ENCODE measurements around the gene SH3BGRL. TPM values are rescaled to one million over a fixed set of nuclear protein-coding genes. Genes with fewer than 3 reads are reported as not detected.

SH3BGRL gene
- polyA plus RNA-seq (ENCODE audit: insufficient read length in 4 of 4): 100 to 1,000 TPM; 177 to 301 (median 260) TPM

DNA sequence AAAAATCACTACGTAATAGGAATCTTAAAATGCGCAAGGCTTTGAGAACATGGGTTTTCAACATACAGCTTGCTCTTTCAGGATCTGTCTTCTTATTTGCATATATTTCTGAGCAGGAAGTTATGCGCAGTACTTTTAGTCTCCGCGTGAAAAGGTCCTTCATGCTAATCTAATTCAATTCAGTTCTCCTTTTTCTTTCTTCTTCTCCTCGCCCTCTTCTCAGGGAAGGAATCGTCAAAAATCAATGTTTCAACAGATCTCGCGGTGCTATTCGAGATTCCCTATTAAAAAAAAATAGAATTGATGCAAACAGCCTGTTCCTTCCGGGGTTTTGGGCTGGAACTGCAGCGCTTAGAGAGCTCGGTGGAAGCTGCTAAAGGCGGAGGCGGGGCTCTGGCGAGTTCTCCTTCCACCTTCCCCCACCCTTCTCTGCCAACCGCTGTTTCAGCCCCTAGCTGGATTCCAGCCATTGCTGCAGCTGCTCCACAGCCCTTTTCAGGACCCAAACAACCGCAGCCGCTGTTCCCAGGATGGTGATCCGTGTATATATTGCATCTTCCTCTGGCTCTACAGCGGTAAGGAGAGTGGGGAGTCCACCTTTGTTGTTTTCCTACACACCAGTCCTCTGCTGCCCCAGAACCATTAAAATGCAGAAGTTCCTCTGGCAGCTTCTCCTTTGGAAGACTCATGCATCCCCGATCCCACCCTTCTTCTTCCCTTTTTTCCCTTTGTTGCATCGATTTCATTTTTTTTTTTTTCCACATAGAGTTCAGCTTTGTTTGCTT, at the start of gene SH3BGRL, which contains the start of gene HMGN5:
Gene SH3BGRL (plus strand): TSS at position 432 of the 785 bp plus-strand sequence. CDS start 99 bp downstream, at position 531.
Gene HMGN5 (minus strand): TSS at position 243 of the 785 bp plus-strand sequence. CDS start 80,364 bp downstream, outside the sequence.
- DNase-seq (ENCODE audit: low read depth in 4 of 4, low spot score in 3 of 4): peak; percentile 66 to 76 (median 68)

DNA sequence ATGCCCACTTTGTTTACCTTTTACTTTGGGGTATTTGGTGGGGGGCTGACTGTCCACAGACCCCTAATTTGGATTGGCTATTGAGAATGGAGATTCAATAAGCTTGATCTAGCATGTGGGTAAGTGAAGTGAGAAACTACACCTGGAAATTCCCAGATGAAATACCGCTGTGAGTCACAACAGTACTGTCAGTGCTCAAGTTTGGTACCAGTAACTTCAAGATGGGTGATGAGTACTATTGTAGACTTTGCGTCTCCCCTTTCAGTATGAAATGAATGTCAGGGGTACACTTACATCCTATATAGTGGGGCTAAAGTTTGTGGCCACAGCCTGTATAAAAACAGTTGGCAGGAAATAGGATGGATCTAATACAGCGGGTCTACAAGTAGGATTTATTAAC, 33.5 kb upstream of the SH3BGRL start:
- no peak for DNase-seq (ENCODE audit: low read depth in 4 of 4, low spot score in 3 of 4)

DNA sequence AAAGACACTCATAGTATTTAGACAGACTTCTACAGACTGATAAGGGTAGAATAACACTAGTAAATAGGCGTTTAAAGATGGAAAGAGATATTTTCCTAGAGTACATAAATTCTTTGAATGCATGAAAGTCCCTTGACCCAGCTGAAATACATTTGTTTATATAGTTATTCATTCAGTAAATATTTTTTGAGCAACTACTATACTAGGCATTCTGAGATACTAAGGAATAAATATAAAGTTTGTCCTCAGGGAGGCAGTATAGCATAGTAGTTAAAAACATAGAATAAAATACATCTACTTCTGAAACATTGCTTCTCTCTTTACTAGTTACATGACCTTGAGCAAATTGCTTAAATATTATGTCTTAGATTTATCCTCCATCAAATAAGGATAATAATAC, 27.6 kb upstream of the SH3BGRL start:
- DNase-seq (ENCODE audit: low read depth in 4 of 4, low spot score in 3 of 4): peak in 1 of 4 donors; percentile 1

DNA sequence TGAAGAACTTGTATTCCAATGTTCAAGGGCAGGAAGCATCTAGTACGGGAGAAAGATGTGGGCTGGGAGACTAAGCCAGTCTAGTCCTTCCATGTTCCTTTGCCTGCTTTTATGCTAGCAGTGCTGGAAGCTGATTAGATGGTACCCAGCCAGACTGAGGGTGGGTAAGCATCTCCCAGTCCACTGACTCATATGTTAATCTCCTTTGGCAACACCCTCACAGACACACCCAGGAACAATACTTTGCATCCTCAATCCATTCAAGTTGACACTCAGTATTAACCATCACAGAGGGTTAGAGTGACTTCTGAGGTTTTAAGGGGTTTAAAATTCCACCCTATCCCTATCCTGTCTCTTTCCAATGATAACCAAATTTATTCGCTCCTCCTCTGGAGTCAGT, 6.6 kb upstream of the SH3BGRL start:
- DNase-seq (ENCODE audit: low read depth in 4 of 4, low spot score in 3 of 4): no peak

DNA sequence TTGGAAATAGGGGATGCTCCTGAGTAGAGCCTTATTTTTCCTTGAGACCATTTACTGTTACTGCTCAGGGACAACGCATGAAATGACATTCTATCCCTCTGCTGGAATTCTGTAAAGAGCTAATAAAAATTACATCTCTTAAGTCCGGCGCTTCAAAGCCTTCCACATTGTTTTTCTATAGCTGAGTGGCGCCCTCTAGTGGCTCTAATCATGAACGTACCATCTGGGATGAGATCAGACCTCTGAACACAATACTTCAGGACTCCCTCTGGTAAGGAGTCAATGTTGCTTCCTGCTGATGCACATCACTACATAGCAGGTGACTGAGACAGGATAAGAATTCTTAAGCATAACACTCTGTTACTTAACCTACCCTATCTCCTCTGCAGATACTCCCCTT, 6.2 kb upstream of the SH3BGRL start:
- DNase-seq (ENCODE audit: low read depth in 4 of 4, low spot score in 3 of 4): no peak

DNA sequence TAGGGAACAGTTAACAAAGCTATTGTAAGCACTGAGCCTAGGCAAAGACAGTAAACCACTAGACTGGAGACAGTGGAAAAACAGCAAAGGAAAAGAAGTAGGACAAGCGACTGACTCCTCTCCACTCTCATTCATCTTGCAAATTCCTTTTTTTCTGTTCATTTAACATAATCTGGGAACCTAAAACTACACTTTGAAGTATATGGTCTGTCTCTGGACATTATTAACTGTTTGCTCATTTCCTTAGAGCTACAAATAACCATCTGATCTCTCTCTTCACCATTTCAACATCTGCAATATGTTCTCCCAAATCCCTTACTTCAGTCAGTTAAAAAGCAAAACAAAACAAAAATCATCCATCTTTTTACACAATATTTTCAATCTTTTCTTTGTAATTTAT, 831 bp upstream of the SH3BGRL start:
- DNase-seq (ENCODE audit: low read depth in 4 of 4, low spot score in 3 of 4): peak in 1 of 4 donors; percentile 8

DNA sequence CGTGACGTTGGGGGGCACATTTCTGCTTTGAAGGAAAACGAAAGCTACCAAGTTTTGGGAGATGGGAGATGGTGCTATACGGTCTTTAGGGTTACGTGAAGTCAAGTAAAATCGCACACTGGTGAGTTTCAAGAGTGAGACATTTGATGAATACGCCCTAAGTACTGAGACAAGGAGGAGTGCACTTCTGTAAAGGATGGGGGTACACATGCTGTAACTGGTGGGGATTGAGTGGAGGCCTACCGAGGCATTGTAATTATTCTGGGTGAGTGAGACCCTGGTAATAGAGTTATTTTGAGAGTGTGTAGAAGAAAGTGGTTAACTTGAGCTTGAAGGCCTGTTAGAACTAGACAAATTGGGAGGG, 536 bp downstream of the SH3BGRL start:
- DNase-seq (ENCODE audit: low read depth in 4 of 4, low spot score in 3 of 4): peak in 1 of 4 donors; percentile 26

DNA sequence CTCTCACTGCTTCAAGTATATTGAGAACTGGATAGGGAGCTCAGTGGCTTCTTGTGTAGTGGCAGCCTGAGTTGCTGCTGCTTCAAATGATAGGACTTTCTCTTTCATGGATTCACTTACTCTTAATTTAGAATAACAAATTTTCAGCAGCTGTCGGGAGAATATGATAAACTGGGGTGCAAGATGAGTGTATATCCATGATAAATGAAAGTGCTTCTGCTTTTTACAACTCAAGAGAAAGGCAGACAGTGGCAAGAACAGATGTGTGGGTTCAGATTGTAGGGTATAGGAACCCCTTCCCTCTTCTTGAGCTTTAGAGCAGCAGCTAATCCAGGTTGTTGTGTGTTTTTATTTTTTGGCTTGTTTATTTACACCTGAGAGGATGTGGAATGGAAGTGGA, 1.0 kb downstream of the SH3BGRL start:
- DNase-seq (ENCODE audit: low read depth in 4 of 4, low spot score in 3 of 4): no peak

DNA sequence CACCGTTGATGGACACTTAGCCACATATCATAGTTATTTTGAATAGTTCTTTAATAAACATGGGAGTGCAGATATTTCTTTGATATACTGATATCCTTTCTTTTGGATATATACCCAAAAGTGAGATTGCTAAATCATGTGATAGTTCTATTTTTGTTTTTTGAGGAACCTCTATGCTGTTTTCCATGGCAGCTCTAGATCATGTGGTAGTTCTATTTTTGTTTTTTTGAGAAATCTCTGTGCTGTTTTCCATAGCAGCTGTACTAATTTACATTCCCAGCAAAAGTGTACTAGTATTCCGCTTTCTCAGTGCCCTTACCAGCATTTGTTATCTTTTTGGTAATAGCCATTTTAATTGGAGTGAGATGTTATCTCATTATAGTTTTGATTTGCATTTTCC, 3.6 kb downstream of the SH3BGRL start:
- DNase-seq (ENCODE audit: low read depth in 4 of 4, low spot score in 3 of 4): no peak

DNA sequence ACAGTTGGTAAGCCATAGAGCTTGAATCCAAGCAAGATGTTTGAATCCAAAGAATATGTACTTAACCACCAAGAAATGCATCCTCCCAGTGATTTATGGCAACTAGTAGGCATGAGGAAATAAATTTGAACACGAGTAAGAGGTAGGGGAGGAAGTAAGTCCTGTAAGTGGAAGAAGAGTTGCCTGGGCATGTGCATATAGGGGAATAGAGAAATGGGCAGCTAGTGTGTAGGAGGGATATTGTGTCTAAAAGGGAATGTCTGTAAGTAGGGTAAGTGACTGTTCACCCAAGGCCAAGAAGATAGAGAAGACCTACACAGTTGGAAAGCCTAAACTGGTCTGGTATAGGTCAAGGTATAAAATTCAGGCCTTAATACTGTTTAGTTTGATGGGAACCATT, 4.6 kb downstream of the SH3BGRL start:
- no peak for DNase-seq (ENCODE audit: low read depth in 4 of 4, low spot score in 3 of 4)

DNA sequence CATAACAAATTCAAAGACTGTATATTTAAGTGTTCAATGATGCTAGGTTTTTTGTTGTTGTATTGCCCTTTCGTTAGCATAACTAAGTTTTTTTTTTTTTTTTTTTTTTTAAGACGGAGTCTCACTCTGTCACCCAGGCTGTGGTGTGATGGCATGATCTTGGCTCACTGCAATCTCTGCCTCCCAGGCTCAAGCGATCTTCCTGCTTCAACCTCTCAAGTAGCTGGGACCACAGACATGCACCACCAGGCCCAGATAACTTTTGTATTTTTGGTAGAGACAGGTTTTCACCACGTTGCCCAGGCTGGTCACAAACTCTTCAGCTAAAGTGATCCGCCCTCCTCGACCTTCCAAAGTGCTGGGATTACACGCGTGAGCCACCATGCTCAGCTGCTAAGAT, 7.0 kb downstream of the SH3BGRL start:
- DNase-seq (ENCODE audit: low read depth in 4 of 4, low spot score in 3 of 4): no peak

DNA sequence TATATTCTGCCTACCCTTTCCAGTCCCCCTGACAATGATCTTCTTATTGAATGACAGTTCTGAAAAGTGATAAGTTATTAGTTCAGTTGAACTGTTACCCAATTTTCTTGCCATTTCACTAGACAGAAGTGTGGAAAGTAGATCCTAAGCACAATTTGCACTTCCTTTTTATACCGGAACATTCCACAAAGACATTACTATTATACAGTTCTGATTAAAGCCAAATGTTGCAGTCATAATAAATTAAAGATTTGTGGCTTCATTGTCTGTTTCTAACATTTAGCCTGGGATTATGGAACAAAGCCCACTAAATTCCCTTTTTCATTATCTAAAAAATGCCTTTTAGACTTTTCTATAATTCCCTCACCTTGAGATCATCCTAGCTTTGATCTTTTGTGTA, 13.8 kb downstream of the SH3BGRL start:
- no peak for DNase-seq (ENCODE audit: low read depth in 4 of 4, low spot score in 3 of 4)

DNA sequence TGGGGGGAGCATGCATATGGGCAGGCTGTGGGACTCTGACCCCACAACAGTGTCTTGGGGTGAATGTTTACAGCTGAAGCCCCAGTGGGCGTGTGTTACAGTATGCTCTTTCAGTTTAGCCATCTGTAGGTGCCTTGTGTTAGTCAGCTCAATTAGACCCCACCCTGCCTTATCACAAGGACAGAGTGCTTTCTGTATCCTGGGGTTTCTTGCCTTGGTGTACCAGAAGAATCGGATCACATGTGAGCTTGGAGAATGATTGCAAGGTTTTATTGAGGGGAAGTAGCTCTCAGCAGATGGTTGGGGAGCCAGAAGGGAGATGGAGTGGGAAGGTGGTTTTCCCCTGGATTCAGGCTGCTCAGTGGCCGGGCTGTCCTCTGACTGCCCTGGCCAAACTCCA, 27.3 kb downstream of the SH3BGRL start:
- no peak for DNase-seq (ENCODE audit: low read depth in 4 of 4, low spot score in 3 of 4)

DNA sequence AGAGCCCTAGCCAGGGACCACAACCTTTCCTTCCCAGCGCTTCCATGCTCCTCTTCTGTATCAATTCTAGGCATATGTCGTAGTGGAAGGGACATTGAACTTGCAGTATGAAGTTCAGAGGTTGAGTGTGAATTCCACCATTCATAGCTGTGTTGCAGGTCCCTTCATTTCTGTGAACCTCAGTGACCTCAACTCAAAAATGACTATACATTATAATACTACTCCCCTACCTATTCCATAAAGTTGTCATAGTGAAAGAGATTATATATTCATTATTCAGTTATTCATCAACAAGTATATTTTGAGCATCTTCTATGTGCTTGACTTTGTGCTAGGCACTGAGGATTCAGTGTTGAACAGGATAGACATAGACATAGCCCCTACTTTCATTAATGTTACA, 28.0 kb downstream of the SH3BGRL start:
- no peak for DNase-seq (ENCODE audit: low read depth in 4 of 4, low spot score in 3 of 4)

DNA sequence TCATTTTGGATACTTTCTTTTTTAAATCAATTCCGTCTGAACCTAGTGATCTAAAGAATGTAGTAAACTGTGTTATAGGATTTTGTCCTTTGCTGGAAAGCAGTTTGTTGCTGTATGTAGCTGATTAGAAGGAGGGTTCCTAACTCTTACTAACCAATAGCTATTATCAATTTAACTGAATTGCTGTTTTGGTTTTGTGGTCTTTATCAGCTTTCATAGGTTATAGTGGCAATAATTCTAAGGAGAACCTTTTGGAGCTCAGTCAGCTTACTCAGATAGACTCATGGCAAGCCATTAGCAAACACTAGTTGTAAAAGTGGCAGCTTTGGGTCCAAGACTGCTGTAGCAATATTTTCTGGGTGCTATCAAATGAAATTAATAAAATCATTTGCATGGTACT, 29.6 kb downstream of the SH3BGRL start:
- DNase-seq (ENCODE audit: low read depth in 4 of 4, low spot score in 3 of 4): no peak

DNA sequence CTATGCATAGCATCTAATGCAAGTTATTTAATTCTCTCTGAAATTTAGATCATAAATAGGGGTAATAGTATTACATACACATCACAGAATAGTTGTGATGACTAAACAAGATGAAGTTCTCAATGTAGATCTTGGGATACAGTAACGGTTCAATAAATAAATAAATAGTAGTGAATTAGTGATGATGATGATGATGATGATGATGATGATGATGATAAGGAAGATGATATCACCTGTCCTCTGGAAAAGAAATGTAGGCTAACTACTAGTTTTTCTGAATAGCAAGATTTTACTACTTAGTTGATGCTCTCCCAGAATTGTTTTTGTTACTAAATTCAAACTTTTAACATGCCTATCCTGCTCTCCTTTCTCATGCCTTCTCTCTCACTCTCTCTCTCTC, 30.3 kb downstream of the SH3BGRL start:
- DNase-seq (ENCODE audit: low read depth in 4 of 4, low spot score in 3 of 4): no peak

DNA sequence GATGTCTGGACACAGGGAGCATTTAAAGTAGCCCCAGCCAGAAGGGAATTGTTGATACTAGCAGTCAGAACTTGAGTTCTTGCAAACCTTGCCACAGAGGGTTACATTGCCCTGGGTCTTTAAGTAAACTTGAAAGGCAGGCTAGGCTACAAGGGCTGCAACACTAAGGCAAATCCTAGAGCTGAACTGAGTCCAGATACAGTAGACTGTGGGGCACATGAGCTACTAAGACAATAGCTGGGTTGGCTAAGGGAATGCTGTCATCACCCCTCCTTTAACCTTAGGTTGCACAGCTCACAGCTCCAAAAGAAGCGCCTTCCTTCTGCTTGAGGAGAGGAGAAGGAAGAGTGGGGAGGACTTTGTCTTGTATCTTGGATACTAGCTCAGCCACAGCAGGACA, 35.6 kb downstream of the SH3BGRL start:
- DNase-seq (ENCODE audit: low read depth in 4 of 4, low spot score in 3 of 4): no peak

DNA sequence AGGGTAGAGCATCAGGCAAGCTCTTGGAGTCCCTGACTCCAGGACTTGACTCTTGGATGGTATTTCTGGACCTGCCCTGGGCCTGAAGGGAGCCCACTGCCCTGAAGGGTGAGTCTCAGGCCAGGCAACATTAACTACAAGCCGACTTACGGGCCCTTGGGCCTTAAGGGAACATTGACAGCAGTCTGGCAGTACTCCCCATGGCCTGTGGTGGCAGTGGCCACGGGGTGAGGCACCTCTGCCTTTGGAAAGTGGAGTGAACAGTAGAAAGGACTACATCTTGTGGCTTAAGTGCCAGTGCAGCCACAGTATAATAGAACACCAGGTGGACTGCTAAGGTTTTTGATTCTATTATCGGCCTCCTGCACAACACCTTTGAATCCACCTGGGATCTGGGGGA, 36.3 kb downstream of the SH3BGRL start:
- no peak for DNase-seq (ENCODE audit: low read depth in 4 of 4, low spot score in 3 of 4)

DNA sequence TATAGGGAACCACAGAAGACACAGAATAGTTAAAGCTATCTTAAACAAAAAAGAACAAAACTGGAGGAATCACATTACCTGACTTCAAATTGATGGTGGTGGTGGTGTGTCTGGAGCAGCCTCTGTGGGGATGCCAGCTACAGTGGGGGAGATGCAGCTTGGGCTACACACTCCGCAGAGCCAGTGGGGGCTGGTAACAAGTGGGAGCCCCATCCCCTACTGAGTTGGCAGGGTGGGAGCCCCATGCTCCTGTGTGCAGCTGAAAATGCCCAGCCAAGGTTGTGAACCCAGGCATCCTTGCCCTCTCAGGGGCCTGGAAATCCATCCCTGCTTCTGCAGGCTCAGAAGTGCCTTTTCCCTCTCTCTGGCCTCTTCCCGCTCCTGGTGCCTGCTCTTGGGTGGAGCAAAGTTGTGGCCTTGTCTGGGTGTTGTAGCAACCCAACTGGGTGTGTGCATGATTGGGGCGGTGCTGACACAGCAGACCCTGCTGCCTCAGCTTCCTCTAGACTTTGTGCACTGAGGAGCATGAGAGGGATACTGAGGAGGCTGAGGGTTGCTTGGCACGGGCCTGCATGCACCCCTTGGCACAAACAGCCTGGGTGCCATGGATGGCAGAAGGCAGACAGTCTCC, 38.9 kb downstream of the SH3BGRL start:
- DNase-seq (ENCODE audit: low read depth in 4 of 4, low spot score in 3 of 4): no peak

DNA sequence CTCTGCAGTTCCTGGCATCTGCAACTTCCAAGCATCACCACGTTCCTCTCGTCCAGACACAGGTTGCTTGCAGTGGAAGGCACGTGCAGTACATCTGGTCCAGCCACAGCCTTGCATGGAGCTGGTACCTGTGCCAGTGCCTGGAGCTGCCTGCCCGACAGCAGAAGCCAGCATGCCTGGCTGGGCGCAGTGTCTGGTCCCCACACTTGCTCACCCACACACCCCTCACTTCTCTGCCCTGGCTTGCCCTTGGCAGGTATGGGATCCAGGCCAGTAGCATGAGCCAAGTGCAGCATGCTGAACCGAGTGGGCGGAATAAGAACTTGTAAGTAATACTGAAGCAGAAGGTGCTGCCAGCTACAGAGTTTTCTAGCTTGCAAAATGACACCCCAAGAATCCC, 39.9 kb downstream of the SH3BGRL start:
- no peak for DNase-seq (ENCODE audit: low read depth in 4 of 4, low spot score in 3 of 4)

DNA sequence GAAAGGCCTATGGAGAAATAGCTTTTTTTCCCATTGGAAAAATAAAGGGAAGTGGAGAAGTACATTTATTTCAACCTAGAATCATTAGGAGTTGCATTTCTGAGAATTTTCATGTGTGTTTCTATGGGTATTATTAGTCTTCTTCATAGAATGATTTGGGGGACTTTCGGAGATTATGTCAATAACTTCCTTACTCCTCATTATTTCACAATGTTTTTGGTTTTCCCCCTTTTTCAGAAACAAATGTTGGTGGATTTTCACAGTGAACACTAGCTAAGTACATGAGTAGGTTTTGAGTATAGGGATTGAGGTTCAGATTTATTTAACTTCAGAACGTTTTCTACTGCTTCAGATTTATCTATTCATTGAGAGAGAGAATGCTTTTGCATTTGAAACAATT, 54.0 kb downstream of the SH3BGRL start:
- DNase-seq (ENCODE audit: low read depth in 4 of 4, low spot score in 3 of 4): no peak

DNA sequence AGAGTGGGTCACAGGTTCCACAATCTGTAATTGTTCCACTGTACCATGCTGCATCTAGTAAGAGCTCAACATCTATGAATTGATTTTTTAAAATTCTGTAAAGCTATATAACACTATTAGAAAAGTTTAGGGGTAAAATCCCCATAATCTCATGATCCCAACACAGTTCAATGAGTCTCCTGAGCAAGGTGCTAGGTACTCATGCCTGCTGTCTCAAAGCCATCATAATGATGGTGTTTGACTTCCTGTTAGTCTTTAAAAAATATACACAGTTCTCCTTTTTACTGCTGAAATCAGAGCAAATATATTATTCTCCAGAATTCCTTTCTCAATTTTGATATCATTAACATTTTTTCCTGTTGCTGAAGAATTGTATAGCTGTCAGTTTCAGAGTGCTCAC, 55.9 kb downstream of the SH3BGRL start:
- no peak for DNase-seq (ENCODE audit: low read depth in 4 of 4, low spot score in 3 of 4)
